ENCODE results near the gene IRAK1BP1.

IRAK1BP1 gene

DNA sequence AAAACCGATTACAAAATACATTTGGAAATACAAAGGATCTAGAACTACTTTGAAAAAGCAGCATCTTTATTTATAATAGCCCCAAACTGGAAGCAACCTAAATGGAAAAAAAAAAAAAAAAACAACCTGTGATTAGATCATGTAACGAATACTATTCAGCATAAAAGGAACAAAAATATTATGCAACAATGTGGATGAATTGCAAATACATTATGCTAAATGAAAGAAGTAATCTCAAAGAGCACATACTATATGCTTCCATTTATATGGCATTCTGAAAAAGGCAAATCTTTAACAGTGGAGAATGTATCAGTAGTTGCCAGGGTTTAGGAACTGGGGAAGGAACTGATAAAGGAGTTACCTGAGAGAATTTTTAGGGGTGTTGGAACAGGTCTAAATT lies 28.9 kb downstream of the IRAK1BP1 start:
- Histone ChIP-seq H3K27ac (no peak overlapping the region), H3K4me3 (ENCODE audit: low read depth, low read length) (no peak overlapping the region), H3K36me3 (replicated peaks) (no peaks in the 10 kb centered on the region), H3K27me3 (replicated peaks) (no peaks in the 10 kb centered on the region)
- in situ Hi-C loops (cut with HindIII; ENCODE audit: low pct_ligation_motif_present, low sequenced_read_pairs): no loop called here
- DNase-seq: no peak
- TF ChIP-seq, protein P1, sequence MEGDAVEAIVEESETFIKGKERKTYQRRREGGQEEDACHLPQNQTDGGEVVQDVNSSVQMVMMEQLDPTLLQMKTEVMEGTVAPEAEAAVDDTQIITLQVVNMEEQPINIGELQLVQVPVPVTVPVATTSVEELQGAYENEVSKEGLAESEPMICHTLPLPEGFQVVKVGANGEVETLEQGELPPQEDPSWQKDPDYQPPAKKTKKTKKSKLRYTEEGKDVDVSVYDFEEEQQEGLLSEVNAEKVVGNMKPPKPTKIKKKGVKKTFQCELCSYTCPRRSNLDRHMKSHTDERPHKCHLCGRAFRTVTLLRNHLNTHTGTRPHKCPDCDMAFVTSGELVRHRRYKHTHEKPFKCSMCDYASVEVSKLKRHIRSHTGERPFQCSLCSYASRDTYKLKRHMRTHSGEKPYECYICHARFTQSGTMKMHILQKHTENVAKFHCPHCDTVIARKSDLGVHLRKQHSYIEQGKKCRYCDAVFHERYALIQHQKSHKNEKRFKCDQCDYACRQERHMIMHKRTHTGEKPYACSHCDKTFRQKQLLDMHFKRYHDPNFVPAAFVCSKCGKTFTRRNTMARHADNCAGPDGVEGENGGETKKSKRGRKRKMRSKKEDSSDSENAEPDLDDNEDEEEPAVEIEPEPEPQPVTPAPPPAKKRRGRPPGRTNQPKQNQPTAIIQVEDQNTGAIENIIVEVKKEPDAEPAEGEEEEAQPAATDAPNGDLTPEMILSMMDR (IDR thresholded peaks at IDR 0.05; ENCODE audit: low read depth, low read length, missing control alignments): no peak

DNA sequence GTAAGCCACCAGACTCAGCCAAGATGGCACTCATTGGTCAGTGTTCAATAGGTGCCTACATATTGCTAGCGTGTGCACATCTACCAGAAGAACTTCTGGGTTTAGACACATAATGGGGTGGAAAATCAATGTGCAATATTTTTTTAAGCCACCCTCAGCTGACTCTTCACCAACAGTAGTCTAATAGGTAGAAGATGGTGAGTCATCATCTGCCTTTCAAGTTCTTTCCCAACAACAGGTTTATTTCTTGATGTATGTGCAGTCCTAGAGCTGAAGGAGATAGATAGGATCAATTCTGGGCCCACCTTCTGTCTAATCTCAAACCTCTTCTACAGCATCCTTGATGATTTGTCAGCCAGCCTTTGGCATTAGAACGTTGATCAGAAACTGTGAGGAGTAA lies 41.3 kb downstream of the IRAK1BP1 start:
- Histone ChIP-seq H3K27ac (no peak overlapping the region), H3K27me3 (replicated peaks) (no peaks in the 10 kb centered on the region), H3K4me3 (ENCODE audit: low read depth, low read length) (no peak overlapping the region), H3K36me3 (replicated peaks) (no peaks in the 10 kb centered on the region)
- no peak for DNase-seq
- in situ Hi-C loops (cut with HindIII; ENCODE audit: low pct_ligation_motif_present, low sequenced_read_pairs): no loop called here
- TF ChIP-seq, protein P1 (IDR thresholded peaks at IDR 0.05; ENCODE audit: low read depth, low read length, missing control alignments): no peak

GRCh38 chr6:78909391-78909790 lies 42.0 kb downstream of the IRAK1BP1 start:
- H3K4me3 ChIP-seq (ENCODE audit: low read depth, low read length): no peak overlapping the region
- H3K27ac ChIP-seq: no peak overlapping the region
- H3K27me3 ChIP-seq (replicated peaks): no peaks in the 10 kb centered on the region
- TF ChIP-seq, protein P1 (IDR thresholded peaks at IDR 0.05; ENCODE audit: low read depth, low read length, missing control alignments): no peak
- in situ Hi-C loops (cut with HindIII; ENCODE audit: low pct_ligation_motif_present, low sequenced_read_pairs): no loop called here
- H3K36me3 ChIP-seq (replicated peaks): no peaks in the 10 kb centered on the region
- DNase-seq: peak; percentile 13

- Histone ChIP-seq H3K36me3 (replicated peaks) (no peaks in the 10 kb centered on the region), H3K27me3 (replicated peaks) (no peaks in the 10 kb centered on the region), H3K4me3 (ENCODE audit: low read depth, low read length) (peak overlapping the region; percentile 64), H3K27ac (no peak overlapping the region)
- TF ChIP-seq, protein P1 (IDR thresholded peaks at IDR 0.05; ENCODE audit: low read depth, low read length, missing control alignments): no peak
- in situ Hi-C loops (cut with HindIII; ENCODE audit: low pct_ligation_motif_present, low sequenced_read_pairs): no loop called here
- no peak for DNase-seq
Measured at GRCh38 chr6:78910010-78910409, 42.7 kb downstream of the IRAK1BP1 start.

GRCh38 chr6:78910591-78911171 lies 43.3 kb downstream of the IRAK1BP1 start:
- Histone ChIP-seq H3K27ac (no peak overlapping the region), H3K4me3 (ENCODE audit: low read depth, low read length) (peak overlapping the region; percentile 64), H3K27me3 (replicated peaks) (no peaks in the 10 kb centered on the region), H3K36me3 (replicated peaks) (no peaks in the 10 kb centered on the region)
- TF ChIP-seq, protein P1 (IDR thresholded peaks at IDR 0.05; ENCODE audit: low read depth, low read length, missing control alignments): no peak
- in situ Hi-C loops (cut with HindIII; ENCODE audit: low pct_ligation_motif_present, low sequenced_read_pairs): no loop called here
- no peak for DNase-seq
